Keratinocyte (primary cell): ENCODE results near the gene SPG7. TPM values are rescaled to one million over a fixed set of nuclear protein-coding genes. Genes with fewer than 3 reads are reported as not detected.
A peak's percentile ranks its signal among the peaks of the same experiment; 100 is the strongest.

Experiments used
- DNase-seq: peaks from one replicate; pipeline ENCODE4 v3.0.0-alpha.2; 2011; ENCODE audit warnings: low read depth, missing footprints, low spot score
- FAIRE-seq: peaks from 2 replicates; lab custom pipeline; 2011; peaks lifted over from hg19 to GRCh38; lab: Jason Lieb, UNC
- H2AFZ ChIP-seq: 2 replicates; pipeline ENCODE4 v1.6.0; 2012; ENCODE audit warnings: low read length, control low read depth, inconsistent platforms; ENCODE audit not compliant: control insufficient read depth
- H3K27ac ChIP-seq: 2 replicates; pipeline ENCODE4 v1.5.1; 2011; ENCODE audit warnings: low read length; ENCODE audit not compliant: control insufficient read depth, insufficient read depth
- H3K27me3 ChIP-seq: 3 replicates; pipeline ENCODE4 v1.6.0; 2011; ENCODE audit warnings: low read length; ENCODE audit not compliant: control insufficient read depth, insufficient read depth; ENCODE audit errors: extremely low read depth
- H3K36me3 ChIP-seq, 2 experiments: 2 replicates in 1 of 2; 3 replicates in 1 of 2; pipeline ENCODE4 v1.5.1; 2011; ENCODE audit warnings: low read length in 2 of 2, mild to moderate bottlenecking in 1 of 2; ENCODE audit not compliant: control insufficient read depth in 2 of 2, insufficient read depth in 2 of 2; ENCODE audit errors: extremely low read depth in 1 of 2
- H3K4me1 ChIP-seq: 3 replicates; pipeline ENCODE4 v1.5.1; 2011; ENCODE audit warnings: low read length; ENCODE audit not compliant: control insufficient read depth, insufficient read depth; ENCODE audit errors: extremely low read depth
- H3K4me2 ChIP-seq: 3 replicates; pipeline ENCODE4 v1.6.0; 2011; ENCODE audit warnings: low read depth, low read length; ENCODE audit not compliant: control insufficient read depth, insufficient read depth; ENCODE audit errors: extremely low read depth
- H3K4me3 ChIP-seq, 3 experiments: fragments of 200-600 bp in 1 of 3; sonication (generic) in 1 of 3; 2 replicates in 2 of 3; 3 replicates in 1 of 3; pipeline ENCODE4 v1.5.1; 2011 to 2016; ENCODE audit warnings: low read length in 3 of 3, mild to moderate bottlenecking in 3 of 3, control low read depth in 2 of 3, inconsistent platforms in 1 of 3, low read depth in 1 of 3, mixed read lengths in 1 of 3, mixed run types in 1 of 3, moderate library complexity in 1 of 3; ENCODE audit not compliant: control insufficient read depth in 2 of 3, insufficient read depth in 2 of 3; ENCODE audit errors: extremely low read depth in 1 of 3
- H3K79me2 ChIP-seq: 2 replicates; pipeline ENCODE4 v1.6.0; 2012; ENCODE audit warnings: low read length; ENCODE audit not compliant: control insufficient read depth, insufficient read depth
- H3K9ac ChIP-seq: 3 replicates; pipeline ENCODE4 v1.6.0; 2011; ENCODE audit warnings: low read length; ENCODE audit not compliant: control insufficient read depth, insufficient read depth; ENCODE audit errors: extremely low read depth
- H3K9me1 ChIP-seq: 3 replicates; pipeline ENCODE4 v1.6.0; 2011; ENCODE audit warnings: low read length; ENCODE audit not compliant: control insufficient read depth, insufficient read depth; ENCODE audit errors: extremely low read depth
- H3K9me3 ChIP-seq: 2 replicates; pipeline ENCODE4 v1.5.1; 2012; ENCODE audit warnings: low read depth, low read length; ENCODE audit not compliant: control insufficient read depth
- H4K20me1 ChIP-seq: 3 replicates; pipeline ENCODE4 v1.6.0; 2011; ENCODE audit warnings: low read length; ENCODE audit not compliant: control insufficient read depth, insufficient read depth; ENCODE audit errors: extremely low read depth
- EZH2 ChIP-seq: IDR thresholded peaks from one replicate; pipeline ENCODE4 v1.6.1; 2012; ENCODE audit warnings: inconsistent platforms, mild to moderate bottlenecking, low read length, moderate library complexity
- dilution Hi-C: fragments of 300-500 bp; cut with MboI; formaldehyde crosslinking; loops from one replicate; pipeline ENCODE4 v1.7.0; 2020; ENCODE audit warnings: low sequenced_read_pairs; ENCODE audit not compliant: extremely low pct_ligation_motif_present
- polyA plus RNA-seq, 5 experiments: library from polyadenylated mRNA; depleted of rRNA in 3 of 5; stranded (reverse) in 3 of 5; stranded (forward) in 1 of 5; unstranded in 1 of 5; fragments of >200 nt; gene quantifications; 1 replicate in 1 of 5; 2 replicates in 3 of 5; 3 replicates in 1 of 5; pipeline versions ENCODE4 v1.2.1 to v1.2.3, GENCODE V29; 2011 to 2012; ENCODE audit warnings: missing spikeins in 2 of 5, low read depth in 1 of 5, low replicate concordance in 1 of 5
- TF ChIP-seq, protein P1 (sequence below), 3 experiments: IDR thresholded peaks in 1 of 3; conservative IDR thresholded peaks in 1 of 3; optimal IDR thresholded peaks in 1 of 3; 2 replicates in 2 of 3; 3 replicates in 1 of 3; pipeline versions ENCODE3 to v1.5.1; 2011; ENCODE audit warnings: low read length in 3 of 3, mild to moderate bottlenecking in 3 of 3, moderate library complexity in 2 of 3, control low read depth in 1 of 3, inconsistent platforms in 1 of 3; ENCODE audit not compliant: insufficient read depth in 2 of 3; ENCODE audit errors: extremely low read depth in 1 of 3

SPG7 gene
- polyA plus RNA-seq, 1 donor (not counting 4 experiments of a cell fraction or from before 2014, with no cell fraction given), result 45.2 TPM

- H3K4me3 ChIP-seq, result peak within 1 kb of the TSS; percentile 78 to 100 (median 97)
- peak within 1 kb of the TSS; percentile 99 for H3K4me2 ChIP-seq
- peaks cover 39% of the 10 kb centered on the region for H3K79me2 ChIP-seq
- H3K9me1 ChIP-seq, result peaks cover 13% of the 10 kb centered on the region
- no peaks in the 10 kb centered on the region for H3K27me3 ChIP-seq
- peak within 1 kb of the TSS; percentile 97 for H3K9ac ChIP-seq
- FAIRE-seq (no peak), DNase-seq (peak; percentile 88)
- H3K9me3 ChIP-seq, result no peaks in the 10 kb centered on the region
- H4K20me1 ChIP-seq, result peaks cover 41% of the 10 kb centered on the region
- TF ChIP-seq, protein P1, sequence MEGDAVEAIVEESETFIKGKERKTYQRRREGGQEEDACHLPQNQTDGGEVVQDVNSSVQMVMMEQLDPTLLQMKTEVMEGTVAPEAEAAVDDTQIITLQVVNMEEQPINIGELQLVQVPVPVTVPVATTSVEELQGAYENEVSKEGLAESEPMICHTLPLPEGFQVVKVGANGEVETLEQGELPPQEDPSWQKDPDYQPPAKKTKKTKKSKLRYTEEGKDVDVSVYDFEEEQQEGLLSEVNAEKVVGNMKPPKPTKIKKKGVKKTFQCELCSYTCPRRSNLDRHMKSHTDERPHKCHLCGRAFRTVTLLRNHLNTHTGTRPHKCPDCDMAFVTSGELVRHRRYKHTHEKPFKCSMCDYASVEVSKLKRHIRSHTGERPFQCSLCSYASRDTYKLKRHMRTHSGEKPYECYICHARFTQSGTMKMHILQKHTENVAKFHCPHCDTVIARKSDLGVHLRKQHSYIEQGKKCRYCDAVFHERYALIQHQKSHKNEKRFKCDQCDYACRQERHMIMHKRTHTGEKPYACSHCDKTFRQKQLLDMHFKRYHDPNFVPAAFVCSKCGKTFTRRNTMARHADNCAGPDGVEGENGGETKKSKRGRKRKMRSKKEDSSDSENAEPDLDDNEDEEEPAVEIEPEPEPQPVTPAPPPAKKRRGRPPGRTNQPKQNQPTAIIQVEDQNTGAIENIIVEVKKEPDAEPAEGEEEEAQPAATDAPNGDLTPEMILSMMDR (optimal IDR thresholded peaks at IDR 0.05 in 1 of 3, IDR thresholded peaks at IDR 0.05 in 1 of 3, conservative IDR thresholded peaks at IDR 0.05 in 1 of 3; ENCODE audit: extremely low read depth in 1 of 3, insufficient read depth in 2 of 3, low read length in 3 of 3), result no peak
- TF ChIP-seq EZH2, result no peak
- H3K36me3 ChIP-seq, result peaks cover 26 to 41% of the 10 kb centered on the region in 2 experiments
- dilution Hi-C loops, result no loop called here
- H3K4me1 ChIP-seq, result peaks cover 47% of the 10 kb centered on the region
- peak within 1 kb of the TSS; percentile 97 for H3K27ac ChIP-seq
- peak within 1 kb of the TSS; percentile 62 for H2AFZ ChIP-seq
These were observed 52.4 kb downstream of the SPG7 start, which contains the start of gene RPL13 for GRCh38 chr16:89560378-89561141. Gene RPL13 (plus strand): TSS chr16:89560682. CDS start chr16:89560960, 278 bp downstream.

- dilution Hi-C loops, result no loop called here
- no peak for DNase-seq
- peaks cover 13% of the 10 kb centered on the region for H3K9me1 ChIP-seq
These were observed 53.1 kb downstream of the SPG7 start for GRCh38 chr16:89561142-89561883.

More at GRCh38 chr16:89561142-89561883, 53.1 kb downstream of the SPG7 start:
- Histone ChIP-seq H3K4me2 (peak overlapping the region; percentile 99), H3K9ac (peak overlapping the region; percentile 97), H3K27me3 (no peaks in the 10 kb centered on the region), H3K4me1 (peaks cover 52% of the 10 kb centered on the region), H3K79me2 (peaks cover 39% of the 10 kb centered on the region), H3K27ac (peak overlapping the region; percentile 97), H3K36me3 (peaks cover 20 to 41% of the 10 kb centered on the region in 2 experiments), H3K4me3 (peak overlapping the region; percentile 78 to 100 (median 97)), H3K9me3 (no peaks in the 10 kb centered on the region), H4K20me1 (peaks cover 47% of the 10 kb centered on the region), H2AFZ (no peak overlapping the region)
- TF ChIP-seq EZH2, result no peak
- TF ChIP-seq, protein P1 (optimal IDR thresholded peaks at IDR 0.05 in 1 of 3, IDR thresholded peaks at IDR 0.05 in 1 of 3, conservative IDR thresholded peaks at IDR 0.05 in 1 of 3; ENCODE audit: extremely low read depth in 1 of 3, insufficient read depth in 2 of 3, low read length in 3 of 3), result no peak
- FAIRE-seq, result no peak
